ENCODE data around the gene CPLANE2. TPM values are rescaled to one million over a fixed set of nuclear protein-coding genes. Genes with fewer than 3 reads are reported as not detected.

The CPLANE2 gene
- total RNA-seq, 1 experiment from 2014 or later, result 6.3 TPM

DNA sequence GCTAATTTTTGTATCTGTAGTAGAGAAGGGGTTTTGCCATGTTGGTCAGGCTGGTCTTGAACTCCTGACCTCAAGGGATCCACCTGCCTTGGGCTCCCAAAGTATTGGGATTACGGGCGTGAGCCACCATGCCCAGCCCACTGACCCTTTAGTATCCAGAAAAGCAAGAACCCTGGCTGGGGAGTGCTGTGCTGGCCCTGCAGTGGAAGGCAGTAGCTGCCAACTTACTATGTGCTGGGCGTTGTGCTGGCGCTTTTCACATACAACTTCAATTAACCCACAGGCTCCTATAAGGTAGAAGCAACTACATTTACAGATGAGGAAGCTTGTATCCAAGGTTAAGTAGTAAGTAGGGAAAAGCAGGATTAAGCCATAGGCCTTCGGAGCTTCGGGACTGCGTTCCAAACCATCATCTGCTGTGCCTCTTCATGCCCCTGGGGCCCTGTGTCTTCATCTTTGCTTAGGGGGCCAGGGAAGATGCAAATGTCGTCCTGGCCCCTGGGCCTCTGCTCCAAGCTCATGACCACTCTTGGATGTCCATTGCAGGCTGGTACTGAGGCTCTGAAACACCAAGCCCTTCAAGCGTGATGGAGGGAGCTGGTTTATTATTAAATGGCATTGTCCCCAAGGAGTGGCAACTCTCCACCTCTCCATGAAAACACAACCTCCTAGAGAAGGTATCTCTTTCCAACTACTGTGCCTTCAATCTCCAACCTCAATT, 8.7 kb upstream of the CPLANE2 start:
- H3K4me2 ChIP-seq (ENCODE audit: insufficient read depth, insufficient read length, low read length), result no peak overlapping the region
- no peaks in the 10 kb centered on the region for H3K9me3 Mint-ChIP-seq
- 0 out of 7 replicates have a peak overlapping the region, but pooled peaks of 1 of the 3 experiments have one; percentile 86 for H3K27ac Mint-ChIP-seq

More for the DNA sequence above, 8.7 kb upstream of the CPLANE2 start:
- Histone ChIP-seq H3K27me3 (ENCODE audit: insufficient read depth, low read length) (no peaks in the 10 kb centered on the region), H3K9me3 (ENCODE audit: control insufficient read depth, low read depth, low read length) (no peaks in the 10 kb centered on the region), H4K8ac (replicated peaks; ENCODE audit: insufficient read length, low read depth, low read length) (no peak overlapping the region), H3T11ph (ENCODE audit: low read length) (no peak overlapping the region), H2BK20ac (ENCODE audit: low read depth, low read length, poor library complexity, severe bottlenecking) (no peak overlapping the region), H4K20me1 (ENCODE audit: control insufficient read depth, insufficient read depth, insufficient read length) (no peaks in the 10 kb centered on the region), H4K5ac (ENCODE audit: insufficient read length, low read depth, low read length) (no peak overlapping the region), H3K56ac (ENCODE audit: insufficient read length, low read depth, low read length) (no peak overlapping the region), H2BK120ac (ENCODE audit: low read depth, low read length, poor library complexity, severe bottlenecking) (no peak overlapping the region), H2BK12ac (ENCODE audit: insufficient read length, low read depth, low read length) (no peak overlapping the region), H2BK15ac (ENCODE audit: low read depth, low read length) (no peak overlapping the region), H3K23ac (ENCODE audit: insufficient read length, low read depth, low read length) (no peak overlapping the region), H3K4me1 (ENCODE audit: insufficient read depth, low read length) (no peaks in the 10 kb centered on the region), H3K27ac (ENCODE audit: insufficient read length, low read depth, low read length) (no peak overlapping the region), H3K9ac (ENCODE audit: extremely low read depth, insufficient read length, low read length) (no peak overlapping the region), H3K79me2 (ENCODE audit: insufficient read depth, low read length) (no peaks in the 10 kb centered on the region), H2AK5ac (ENCODE audit: insufficient read length, low read length) (no peak overlapping the region), H4K91ac (ENCODE audit: insufficient read length, low read depth, low read length) (no peak overlapping the region), H2BK5ac (ENCODE audit: insufficient read length, low read length) (no peak overlapping the region), H3K23me2 (ENCODE audit: insufficient read length, low read depth, low read length, poor library complexity, severe bottlenecking) (no peaks in the 10 kb centered on the region), H2AFZ (ENCODE audit: low read length) (no peak overlapping the region), H3K79me1 (ENCODE audit: insufficient read depth, low read depth, low read length, poor library complexity, severe bottlenecking) (no peaks in the 10 kb centered on the region), H3K4ac (ENCODE audit: low read depth, low read length) (no peak overlapping the region), H3K14ac (ENCODE audit: insufficient read depth, low read length) (no peak overlapping the region), H3K18ac (ENCODE audit: insufficient read length, low read depth, low read length) (no peak overlapping the region)
- no peak for DNase-seq
- no peak overlapping the region for H3K4me3 Mint-ChIP-seq
- H3K27me3 Mint-ChIP-seq (ENCODE audit: low read depth), result no peaks in the 10 kb centered on the region
- H3K4me1 Mint-ChIP-seq, result peaks cover 4 to 8% of the 10 kb centered on the region in 2 experiments
- TF ChIP-seq, protein P1, sequence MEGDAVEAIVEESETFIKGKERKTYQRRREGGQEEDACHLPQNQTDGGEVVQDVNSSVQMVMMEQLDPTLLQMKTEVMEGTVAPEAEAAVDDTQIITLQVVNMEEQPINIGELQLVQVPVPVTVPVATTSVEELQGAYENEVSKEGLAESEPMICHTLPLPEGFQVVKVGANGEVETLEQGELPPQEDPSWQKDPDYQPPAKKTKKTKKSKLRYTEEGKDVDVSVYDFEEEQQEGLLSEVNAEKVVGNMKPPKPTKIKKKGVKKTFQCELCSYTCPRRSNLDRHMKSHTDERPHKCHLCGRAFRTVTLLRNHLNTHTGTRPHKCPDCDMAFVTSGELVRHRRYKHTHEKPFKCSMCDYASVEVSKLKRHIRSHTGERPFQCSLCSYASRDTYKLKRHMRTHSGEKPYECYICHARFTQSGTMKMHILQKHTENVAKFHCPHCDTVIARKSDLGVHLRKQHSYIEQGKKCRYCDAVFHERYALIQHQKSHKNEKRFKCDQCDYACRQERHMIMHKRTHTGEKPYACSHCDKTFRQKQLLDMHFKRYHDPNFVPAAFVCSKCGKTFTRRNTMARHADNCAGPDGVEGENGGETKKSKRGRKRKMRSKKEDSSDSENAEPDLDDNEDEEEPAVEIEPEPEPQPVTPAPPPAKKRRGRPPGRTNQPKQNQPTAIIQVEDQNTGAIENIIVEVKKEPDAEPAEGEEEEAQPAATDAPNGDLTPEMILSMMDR (conservative IDR thresholded peaks at IDR 0.05), result no peak
- H3K36me3 Mint-ChIP-seq (ENCODE audit: insufficient read depth in 1 of 3, low read depth in 3 of 3), result peaks cover 0 to 10% (median under 1%) of the 10 kb centered on the region in 3 experiments; a peak in 2 of 7 replicates
- WGBS (ENCODE audit: extremely low coverage, insufficient read length, low lambda C conversion rate), result no CpG with 5 or more reads among the region's 9 CpGs

Measured in H9 (cell line).